ENCODE results near the gene NSDHL. TPM values are rescaled to one million over a fixed set of nuclear protein-coding genes. Genes with fewer than 3 reads are reported as not detected.

The NSDHL gene
- total RNA-seq, 1 donor from 2014 or later, result 32.4 TPM

DNA sequence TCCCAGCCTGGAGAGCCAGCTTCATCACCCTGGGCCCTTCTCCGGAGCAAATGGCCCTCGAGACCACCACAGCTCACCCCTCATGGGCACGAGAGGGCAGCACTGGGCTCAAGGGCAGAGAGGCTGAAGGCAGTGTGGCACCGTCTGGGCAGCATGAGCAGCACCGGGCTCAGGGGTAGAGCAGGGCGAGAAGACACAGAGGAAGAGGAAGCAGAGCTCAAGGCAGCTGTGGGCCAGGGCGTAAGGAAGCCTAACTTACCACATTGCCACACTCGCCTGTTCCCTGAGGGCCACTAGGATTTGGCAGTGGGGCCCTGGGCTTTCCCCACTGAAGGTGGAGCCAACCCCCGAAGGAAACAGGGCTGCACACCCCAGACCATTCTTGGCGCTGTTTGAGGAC lies 82.5 kb downstream of the NSDHL start:
- DNase-seq (ENCODE audit: low spot score), result no peak

DNA sequence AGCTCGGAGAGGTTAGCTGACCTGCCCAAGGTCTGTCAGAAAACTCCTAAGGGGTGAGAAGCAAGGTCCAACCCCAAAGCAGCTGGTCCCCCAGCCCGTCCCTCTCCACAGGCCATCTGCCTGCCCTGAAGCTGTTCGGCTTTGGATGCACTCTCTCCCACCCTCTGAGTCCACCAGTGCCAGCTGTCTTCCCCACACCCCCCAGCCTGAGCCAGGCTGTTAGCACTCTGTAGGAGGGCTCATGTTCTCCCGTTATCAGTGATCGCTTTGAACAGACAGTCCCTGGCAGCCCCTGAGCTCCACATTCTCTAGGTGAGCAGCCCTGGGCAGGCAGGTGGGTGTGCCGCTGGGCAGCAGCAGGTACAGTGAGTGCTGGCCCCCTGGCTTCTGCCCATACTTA lies 83.0 kb downstream of the NSDHL start:
- DNase-seq (ENCODE audit: low spot score), result no peak

DNA sequence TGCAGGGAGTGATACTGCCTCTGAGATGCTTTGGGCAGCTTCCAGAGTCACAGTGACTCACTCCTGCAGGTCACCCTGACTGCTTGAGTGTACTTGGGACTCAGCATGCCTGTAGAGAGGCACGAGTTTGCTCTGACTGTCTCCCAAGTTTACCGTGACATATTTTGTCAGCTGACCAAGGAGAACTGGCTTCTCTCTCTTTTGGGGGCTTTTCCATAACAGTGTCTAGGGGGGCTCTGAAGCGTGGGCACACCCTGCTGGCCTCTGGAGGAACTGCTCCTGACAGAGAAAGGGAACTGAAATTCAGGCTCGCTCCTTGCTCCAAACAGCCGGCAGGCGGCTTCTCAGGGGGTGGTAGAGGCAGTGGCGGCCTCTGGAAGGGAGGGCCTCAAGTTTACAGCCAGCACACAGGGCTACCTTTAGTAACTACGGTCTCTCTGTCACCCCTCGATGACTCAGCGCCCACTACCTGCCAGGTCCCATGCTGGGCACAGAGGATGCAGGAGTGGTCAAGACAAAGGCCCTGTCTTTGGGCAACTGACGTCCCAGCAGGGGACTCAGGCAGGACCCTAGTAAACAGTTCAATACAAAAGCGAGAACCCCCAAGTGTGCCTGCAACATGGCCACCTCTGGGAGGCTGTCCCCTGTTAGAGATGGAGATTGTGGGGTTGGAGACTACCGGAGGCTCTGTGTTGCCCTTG lies 84.8 kb downstream of the NSDHL start:
- DNase-seq (ENCODE audit: low spot score), result peak; percentile 21

DNA sequence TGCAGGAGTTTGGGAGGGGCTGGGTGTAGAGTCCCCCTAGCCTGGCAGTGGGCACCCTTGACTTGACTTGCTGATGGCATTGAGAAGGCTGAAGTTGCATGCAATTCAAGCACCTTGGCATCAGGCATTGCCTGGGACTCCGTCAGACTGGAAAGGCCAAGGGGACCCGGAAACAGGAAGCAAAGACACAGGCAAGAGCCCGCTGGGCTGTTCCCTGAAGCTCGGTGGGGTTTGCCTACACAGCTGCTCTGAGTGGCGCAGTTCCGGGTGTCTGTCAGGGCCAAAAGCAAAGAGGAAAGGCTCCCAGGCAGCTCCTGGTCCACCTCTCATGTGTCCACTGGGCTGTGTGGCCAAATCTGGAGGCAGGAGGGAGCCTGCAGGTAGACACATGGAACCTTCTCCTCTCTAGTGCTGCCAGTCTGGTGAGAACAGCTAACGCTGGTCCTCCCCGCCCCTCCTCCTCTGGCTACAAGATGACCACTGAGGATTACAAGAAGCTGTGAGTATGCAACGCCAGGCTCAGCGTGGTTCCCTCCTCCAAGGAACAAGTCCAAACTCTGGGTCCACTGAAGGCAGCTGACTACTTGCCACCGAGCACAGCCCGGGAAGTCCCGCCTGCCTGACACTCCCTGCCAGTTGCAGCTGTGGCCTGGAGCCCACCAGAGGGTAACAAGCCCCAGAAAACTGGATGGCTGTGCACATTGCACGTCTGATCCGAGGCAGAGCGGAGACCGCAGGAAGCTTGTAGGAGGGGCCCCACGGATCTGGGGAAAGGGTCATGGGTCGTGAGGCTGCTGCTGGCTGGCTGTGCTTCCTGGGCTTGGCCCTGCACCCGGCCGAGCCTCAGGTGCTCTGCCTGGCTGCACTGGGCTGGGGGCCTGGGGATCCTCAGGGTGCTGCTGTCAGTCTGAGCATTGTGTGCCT lies 87.1 kb downstream of the NSDHL start:
- DNase-seq (ENCODE audit: low spot score), result no peak

DNA sequence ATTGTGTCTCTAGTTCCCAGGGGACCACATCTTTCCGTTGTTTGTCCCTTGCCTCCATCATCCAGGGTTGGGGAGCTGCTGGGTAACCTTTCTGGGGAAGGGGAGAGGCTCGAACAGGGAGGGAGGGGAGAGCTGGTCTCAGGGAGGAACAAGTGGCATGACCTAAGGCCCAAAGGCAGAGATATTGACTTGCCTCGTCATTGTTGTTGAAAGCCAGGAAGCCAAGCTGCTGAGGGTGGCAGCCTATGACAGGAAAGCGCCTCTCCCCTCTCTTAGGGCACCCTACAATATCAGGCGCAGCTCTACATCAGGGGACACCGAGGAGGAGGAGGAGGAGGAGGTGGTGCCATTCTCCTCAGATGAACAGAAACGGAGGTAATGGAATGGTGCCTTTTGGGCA lies 87.8 kb downstream of the NSDHL start:
- DNase-seq (ENCODE audit: low spot score), result no peak

Other genes starting within 250 kb of the NSDHL start
- 0.03 TPM for gene GABRQ, start 193.2 kb upstream of the NSDHL start, total RNA-seq
- gene MAGEA3, start 132.3 kb upstream of the NSDHL start, total RNA-seq, result not detected
- gene CSAG2, start 121.8 kb upstream of the NSDHL start, total RNA-seq, result not detected
- gene MAGEA2B, start 116.4 kb upstream of the NSDHL start, total RNA-seq, result not detected
- not detected for gene CSAG1, start 97.3 kb upstream of the NSDHL start, total RNA-seq
- not detected for gene MAGEA12, start 97.3 kb upstream of the NSDHL start, total RNA-seq
- not detected for gene MAGEA2, start 77.2 kb upstream of the NSDHL start, total RNA-seq
- not detected for gene CSAG3, start 71.8 kb upstream of the NSDHL start, total RNA-seq
- 0.26 TPM for gene MAGEA6, start 61.4 kb upstream of the NSDHL start, total RNA-seq
- gene CETN2, start 306 bp upstream of the NSDHL start, total RNA-seq, result 44.3 TPM
- gene ZNF185, start 67.0 kb downstream of the NSDHL start, total RNA-seq, result 16.5 TPM
- not detected for gene PNMA5, start 163.1 kb downstream of the NSDHL start, total RNA-seq
- 0.32 TPM for gene PNMA3, start 225.4 kb downstream of the NSDHL start, total RNA-seq
- 0.98 TPM for gene PNMA6A, start 241.4 kb downstream of the NSDHL start, total RNA-seq